Liver (tissue), 9 donors: ENCODE results near the gene B3GNT3. TPM values are rescaled to one million over a fixed set of nuclear protein-coding genes. Genes with fewer than 3 reads are reported as not detected.

Experiments
- DNase-seq: peaks from one replicate; pipeline ENCODE4 v3.0.0-alpha.2; 2017; ENCODE audit warnings: low spot score
- H3K27ac ChIP-seq, 2 donors: one replicate each; pipeline ENCODE4 v1.7.0; 2013; ENCODE audit warnings: inconsistent platforms in 2 of 2, low read length in 2 of 2, control low read depth in 1 of 2, low read depth in 1 of 2, mild to moderate bottlenecking in 1 of 2
- H3K27me3 ChIP-seq, 4 donors: one replicate each; pipeline versions ENCODE4 v1.6.1 to v1.7.0; 2013; ENCODE audit warnings: low read length in 3 of 4, inconsistent platforms in 1 of 4, mild to moderate bottlenecking in 1 of 4, moderate library complexity in 1 of 4; ENCODE audit not compliant: control insufficient read depth in 4 of 4, insufficient read depth in 4 of 4
- H3K36me3 ChIP-seq, 4 donors: one replicate each; pipeline versions ENCODE4 v1.6.1 to v1.7.0; 2013; ENCODE audit warnings: low read length in 3 of 4, mild to moderate bottlenecking in 3 of 4, low read depth in 1 of 4, moderate library complexity in 1 of 4; ENCODE audit not compliant: control insufficient read depth in 4 of 4, insufficient read depth in 3 of 4
- H3K4me1 ChIP-seq, 4 donors: one replicate each; pipeline versions ENCODE4 v1.6.1 to v1.7.0; 2013; ENCODE audit warnings: low read length in 3 of 4, mild to moderate bottlenecking in 3 of 4, moderate library complexity in 1 of 4; ENCODE audit not compliant: control insufficient read depth in 4 of 4, insufficient read depth in 4 of 4
- H3K4me3 ChIP-seq, 3 donors: one replicate each; pipeline versions ENCODE4 v1.6.1 to v1.7.0; 2013; ENCODE audit warnings: low read length in 3 of 3, control low read depth in 1 of 3, low read depth in 1 of 3, mild to moderate bottlenecking in 1 of 3
- H3K9ac ChIP-seq, 2 donors: one replicate each; pipeline ENCODE4 v1.7.0; 2013; ENCODE audit warnings: low read length in 2 of 2, mild to moderate bottlenecking in 2 of 2, moderate library complexity in 2 of 2, control low read depth in 1 of 2, low read depth in 1 of 2
- H3K9me3 ChIP-seq, 4 donors: one replicate each; pipeline versions ENCODE4 v1.6.1 to v1.7.0; 2013; ENCODE audit warnings: low read length in 3 of 4; ENCODE audit not compliant: control insufficient read depth in 4 of 4
- ATF3 ChIP-seq: IDR thresholded peaks from 2 replicates; pipeline ENCODE4 v1.6.1; 2016; ENCODE audit warnings: antibody characterized with exemption
- CTCF ChIP-seq: fragments of 150-350 bp; IDR thresholded peaks from 2 replicates; pipeline ENCODE4 v1.5.1; 2017; ENCODE audit warnings: improper control_type of control experiment, low read depth, low read length; ENCODE audit not compliant: missing input control
- EGR1 ChIP-seq, 2 donors: IDR thresholded peaks; 2 replicates each; pipeline ENCODE4 v1.6.1; 2016 to 2018; ENCODE audit warnings: antibody characterized with exemption in 2 of 2, low read depth in 2 of 2
- FOXA1 ChIP-seq: IDR thresholded peaks from 2 replicates; pipeline ENCODE4 v1.6.1; 2016; ENCODE audit warnings: antibody characterized with exemption
- FOXA2 ChIP-seq: IDR thresholded peaks from 2 replicates; pipeline ENCODE4 v1.6.1; 2016; ENCODE audit warnings: antibody characterized with exemption
- GABPA ChIP-seq, 2 donors: IDR thresholded peaks in 1 of 2; conservative IDR thresholded peaks in 1 of 2; 2 replicates each; pipeline ENCODE4 v1.6.1; 2016; ENCODE audit warnings: antibody characterized with exemption in 2 of 2, mild to moderate bottlenecking in 1 of 2, moderate library complexity in 1 of 2
- HNF4A ChIP-seq, 2 donors: conservative IDR thresholded peaks; 2 replicates each; pipeline ENCODE4 v1.6.1; 2016; ENCODE audit warnings: antibody characterized with exemption in 2 of 2, mild to moderate bottlenecking in 2 of 2
- HNF4G ChIP-seq: IDR thresholded peaks from 2 replicates; pipeline ENCODE4 v1.6.1; 2016; ENCODE audit warnings: antibody characterized with exemption
- JUND ChIP-seq, 2 donors: IDR thresholded peaks; 2 replicates each; pipeline ENCODE4 v1.6.1; 2016; ENCODE audit warnings: antibody characterized with exemption in 2 of 2
- MAX ChIP-seq: IDR thresholded peaks from 2 replicates; pipeline ENCODE4 v1.6.1; 2016; ENCODE audit warnings: antibody characterized with exemption
- NR2F2 ChIP-seq: IDR thresholded peaks from 2 replicates; pipeline ENCODE4 v1.6.1; 2016; ENCODE audit warnings: antibody characterized with exemption
- RAD21 ChIP-seq, 2 donors: IDR thresholded peaks; 2 replicates each; pipeline ENCODE4 v1.6.1; 2016; ENCODE audit warnings: antibody characterized with exemption in 2 of 2, mild to moderate bottlenecking in 2 of 2
- REST ChIP-seq: IDR thresholded peaks from 2 replicates; pipeline ENCODE4 v1.6.1; 2016; ENCODE audit warnings: antibody characterized with exemption, mild to moderate bottlenecking
- RXRA ChIP-seq, 2 donors: IDR thresholded peaks; 2 replicates each; pipeline ENCODE4 v1.6.1; 2017 to 2018; ENCODE audit warnings: antibody characterized with exemption in 2 of 2, mild to moderate bottlenecking in 1 of 2
- SP1 ChIP-seq: IDR thresholded peaks from 2 replicates; pipeline ENCODE4 v1.6.1; 2018; ENCODE audit warnings: antibody characterized with exemption, mild to moderate bottlenecking
- TAF1 ChIP-seq: conservative IDR thresholded peaks from 2 replicates; pipeline ENCODE4 v1.6.1; 2016; ENCODE audit warnings: antibody characterized with exemption, mild to moderate bottlenecking
- YY1 ChIP-seq: IDR thresholded peaks from 2 replicates; pipeline ENCODE4 v1.6.1; 2016; ENCODE audit warnings: antibody characterized with exemption, mild to moderate bottlenecking
- ZBTB33 ChIP-seq: IDR thresholded peaks from 2 replicates; pipeline ENCODE4 v1.6.1; 2016; ENCODE audit warnings: antibody characterized with exemption
- WGBS: extraction: QIAGEN DNeasy Blood & Tissue Kit; methylation state at CpG from one replicate; pipeline ENCODE4 v1.1.7; 2013; 5-methylcytosine and 5-hydroxymethylcytosine counted together
- polyA plus RNA-seq, 2 donors: library from polyadenylated mRNA; stranded (reverse) in 1 of 2; unstranded in 1 of 2; fragments of 200-250 nt in 1 of 2; fragments of >200 nt in 1 of 2; fragmentation: Nextera tagmentation in 1 of 2; extraction: Ambion mirVana in 1 of 2; gene quantifications; one replicate each; pipeline versions ENCODE4 v1.2.1 to v1.2.3, GENCODE V29; 2013 to 2015
- total RNA-seq, 2 donors: library from RNA; depleted of rRNA; stranded (reverse); fragments of >200 nt; gene quantifications; one replicate each; pipeline ENCODE4 v1.2.3, GENCODE V29; 2014
- donor health status: healthy.
- donor health status: healthy.
- donor health status: healthy.
- donor health status: healthy.
- donor health status: healthy.

The B3GNT3 gene
- total and polyA plus RNA-seq, 4 donors: 0.14 to 2.1 (median 1.1) TPM

GRCh38 chr19:17751912-17752273 lies 43.0 kb upstream of the B3GNT3 start:
- Histone ChIP-seq H3K9ac (no peak overlapping the region), H3K9me3 (no peaks in the 10 kb centered on the region), H3K4me3 (no peak overlapping the region), H3K27ac (peak overlapping the region in 1 of 2 donors; percentile 48), H3K36me3 (no peaks in the 10 kb centered on the region), H3K27me3 (peaks cover 0 to 2% (median 0%) of the 10 kb centered on the region in 4 donors), H3K4me1 (peaks cover 0 to 5% (median 3%) of the 10 kb centered on the region in 4 donors)
- WGBS: 72% methylated on average over 2 of the region's 2 CpGs
- no peak for TF ChIP-seq HNF4A (conservative IDR thresholded peaks at IDR 0.05)
- TF ChIP-seq NR2F2: no peak
- no peak for TF ChIP-seq TAF1
- TF ChIP-seq CTCF: no peak
- TF ChIP-seq RAD21 (IDR thresholded peaks at IDR 0.05): no peak
- no peak for TF ChIP-seq FOXA1
- no peak for TF ChIP-seq REST
- TF ChIP-seq MAX: no peak
- no peak for TF ChIP-seq ATF3
- TF ChIP-seq EGR1 (IDR thresholded peaks at IDR 0.05; ENCODE audit: low read depth in 2 of 2): no peak
- no peak for TF ChIP-seq JUND (IDR thresholded peaks at IDR 0.05)
- TF ChIP-seq HNF4G: no peak
- no peak for TF ChIP-seq GABPA (IDR thresholded peaks at IDR 0.05 in 1 of 2, conservative IDR thresholded peaks at IDR 0.05 in 1 of 2)
- TF ChIP-seq ZBTB33: no peak
- TF ChIP-seq RXRA (IDR thresholded peaks at IDR 0.05): no peak
- no peak for TF ChIP-seq FOXA2
- no peak for TF ChIP-seq YY1
- TF ChIP-seq SP1: no peak
- no peak for DNase-seq
